MM.1S (cell line): ENCODE results near the gene PIK3C2G.

Experiments used
- DNase-seq: peaks from one replicate; pipeline ENCODE4 v3.0.0-alpha.2; 2015
- H2AFZ ChIP-seq: fragments of 300-600 bp; sonication (generic); 2 replicates; pipeline ENCODE4 v1.6.0; 2016; ENCODE audit warnings: antibody characterized with exemption, low read length
- H3F3A ChIP-seq: fragments of 300-600 bp; sonication (generic); 2 replicates; pipeline ENCODE4 v1.6.1; 2016; ENCODE audit warnings: mild to moderate bottlenecking, antibody characterized with exemption, low read length, moderate library complexity, mixed read lengths; ENCODE audit not compliant: insufficient read depth
- H3K27ac ChIP-seq: fragments of 300-600 bp; sonication (generic); 2 replicates; pipeline ENCODE4 v1.5.1; 2016; ENCODE audit warnings: mild to moderate bottlenecking, low read length
- H3K27me3 ChIP-seq: fragments of 300-600 bp; sonication (generic); replicated peaks from 2 replicates; pipeline ENCODE4 v1.6.0; 2016; ENCODE audit warnings: low read length; ENCODE audit not compliant: insufficient read depth
- H3K36me3 ChIP-seq: fragments of 300-600 bp; sonication (generic); replicated peaks from 2 replicates; pipeline ENCODE4 v1.6.1; 2016; ENCODE audit warnings: mild to moderate bottlenecking, low read length, mixed read lengths; ENCODE audit not compliant: insufficient read depth
- H3K4me1 ChIP-seq: fragments of 300-600 bp; sonication (generic); 2 replicates; pipeline ENCODE4 v1.6.1; 2016; ENCODE audit warnings: low read length, mixed read lengths
- H3K4me2 ChIP-seq: fragments of 300-600 bp; sonication (generic); 2 replicates; pipeline ENCODE4 v1.6.0; 2016; ENCODE audit warnings: low read depth, low read length
- H3K4me3 ChIP-seq: fragments of 300-600 bp; sonication (generic); 2 replicates; pipeline ENCODE4 v1.5.1; 2016; ENCODE audit warnings: low read length, mixed read lengths
- H3K79me2 ChIP-seq: fragments of 300-600 bp; sonication (generic); 2 replicates; pipeline ENCODE4 v1.6.1; 2016; ENCODE audit warnings: mixed run types, low read length, mixed read lengths
- H3K9ac ChIP-seq: fragments of 300-600 bp; sonication (generic); 2 replicates; pipeline ENCODE4 v1.6.1; 2016; ENCODE audit warnings: low read length, mixed read lengths
- H3K9me2 ChIP-seq: fragments of 300-600 bp; sonication (generic); replicated peaks from 2 replicates; pipeline ENCODE4 v1.6.1; 2016; ENCODE audit warnings: mild to moderate bottlenecking, low read length, mixed read lengths; ENCODE audit not compliant: insufficient read depth
- H3K9me3 ChIP-seq: fragments of 300-600 bp; sonication (generic); replicated peaks from 2 replicates; pipeline ENCODE4 v1.6.1; 2016; ENCODE audit warnings: mild to moderate bottlenecking, low read length, mixed read lengths; ENCODE audit not compliant: insufficient read depth
- H4K20me1 ChIP-seq: fragments of 300-600 bp; sonication (generic); 2 replicates; pipeline ENCODE4 v1.6.1; 2016; ENCODE audit warnings: mild to moderate bottlenecking, low read length, moderate library complexity, mixed read lengths; ENCODE audit not compliant: insufficient read depth
- CTCF ChIP-seq: fragments of 300-600 bp; sonication (generic); IDR thresholded peaks from 2 replicates; pipeline ENCODE4 v1.5.1; 2016; ENCODE audit warnings: antibody characterized with exemption, low read length, mixed read lengths
- EZH2 ChIP-seq: fragments of 300-600 bp; sonication (generic); optimal IDR thresholded peaks from 2 replicates; pipeline ENCODE3; 2017; ENCODE audit warnings: low read depth, mild to moderate bottlenecking, antibody characterized with exemption, low read length, mixed read lengths
- EZH2phosphoT487 ChIP-seq: fragments of 300-600 bp; sonication (generic); IDR thresholded peaks from 2 replicates; pipeline ENCODE4 v1.6.1; 2018; ENCODE audit warnings: antibody characterized with exemption, low read length

Gene PIK3C2G

GRCh38 chr12:18696971-18697602 is 435.8 kb downstream of the PIK3C2G start:
- no peak for DNase-seq
- H3K9me2 ChIP-seq = no peaks in the 10 kb centered on the region
- H3K4me3 ChIP-seq = no peak overlapping the region
- no peaks in the 10 kb centered on the region for H3K9me3 ChIP-seq
- H3K79me2 ChIP-seq = no peaks in the 10 kb centered on the region
- no peaks in the 10 kb centered on the region for H3K27me3 ChIP-seq
- no peak overlapping the region for H2AFZ ChIP-seq
- no peaks in the 10 kb centered on the region for H3F3A ChIP-seq
- no peak overlapping the region for H3K27ac ChIP-seq
- no peak overlapping the region for H3K9ac ChIP-seq
- H3K4me1 ChIP-seq = no peaks in the 10 kb centered on the region
- no peaks in the 10 kb centered on the region for H3K36me3 ChIP-seq
- no peaks in the 10 kb centered on the region for H4K20me1 ChIP-seq
- no peak overlapping the region for H3K4me2 ChIP-seq
- TF ChIP-seq EZH2 (no peak), CTCF (no peak), EZH2phosphoT487 (no peak)
